PC-9 (cell line): Measurements from ENCODE around the gene PPRC1.

Experiments
- CTCF ChIP-seq: fragments of 200-600 bp; sonication (generic); conservative IDR thresholded peaks from 2 replicates; pipeline ENCODE4 v1.6.1; 2017; ENCODE audit warnings: mixed run types, antibody characterized with exemption, mild to moderate bottlenecking, moderate library complexity
- EZH2 ChIP-seq: fragments of 200-600 bp; sonication (generic); IDR thresholded peaks from 2 replicates; pipeline ENCODE4 v1.8.0; 2017; ENCODE audit warnings: antibody characterized with exemption, low read depth

GRCh38 chr10:102116656-102117055, 16.2 kb upstream of the PPRC1 start:
- TF ChIP-seq EZH2, result no peak
- no peak for TF ChIP-seq CTCF
